K562 (cell line): ENCODE data around the gene FIGLA. TPM values are rescaled to one million over a fixed set of nuclear protein-coding genes. Genes with fewer than 3 reads are reported as not detected.

Experiments
- CHAMP1 ChIP-seq: fragments of 450-650 bp; IDR thresholded peaks from 2 replicates; pipeline ENCODE4 v1.6.1; 2016; ENCODE audit warnings: mild to moderate bottlenecking
- CTBP1 ChIP-seq: fragments of 450-650 bp; IDR thresholded peaks from 2 replicates; pipeline ENCODE4 v1.6.1; 2016; ENCODE audit warnings: borderline replicate concordance
- FOXK2 ChIP-seq, 2 experiments: fragments of 450-650 bp; IDR thresholded peaks in 1 of 2; conservative IDR thresholded peaks in 1 of 2; 2 replicates each; pipeline ENCODE4 v1.6.1; 2016; ENCODE audit warnings: low read depth in 2 of 2, mild to moderate bottlenecking in 1 of 2
- HDAC2 ChIP-seq: fragments of 450-650 bp; IDR thresholded peaks from 2 replicates; pipeline ENCODE4 v1.6.1; 2016; ENCODE audit warnings: mild to moderate bottlenecking
- JUND ChIP-seq, 2 experiments: IDR thresholded peaks; 2 replicates in 1 of 2; 3 replicates in 1 of 2; pipeline ENCODE4 v1.6.1; 2011; ENCODE audit warnings: borderline replicate concordance in 2 of 2, low read depth in 2 of 2, low read length in 2 of 2, improper control_type of control experiment in 1 of 2, missing biosample characterization in 1 of 2, missing genetic modification characterization in 1 of 2, missing genetic modification reagents in 1 of 2
- KDM1A ChIP-seq, 2 experiments: fragments of 450-650 bp; IDR thresholded peaks; 2 replicates each; pipeline ENCODE4 v1.6.1; 2016; ENCODE audit warnings: mild to moderate bottlenecking in 2 of 2
- NCOA6 ChIP-seq: fragments of 450-650 bp; IDR thresholded peaks from 2 replicates; pipeline ENCODE4 v1.6.1; 2017; ENCODE audit warnings: mild to moderate bottlenecking
- NFIC ChIP-seq: fragments of 450-650 bp; IDR thresholded peaks from 2 replicates; pipeline ENCODE4 v1.6.1; 2017; ENCODE audit warnings: mild to moderate bottlenecking, inconsistent platforms
- TFAP4 ChIP-seq: sonication (generic); formaldehyde crosslinking; IDR thresholded peaks from 2 replicates; pipeline ENCODE4 v1.8.0; 2022; ENCODE audit warnings: missing genetic modification reagents, mild to moderate bottlenecking, moderate library complexity, borderline replicate concordance
- TRIM24 ChIP-seq, 2 experiments: fragments of 450-650 bp; IDR thresholded peaks; 2 replicates each; pipeline ENCODE4 v1.6.1; 2016
- ZNF318 ChIP-seq, 2 experiments: fragments of 450-650 bp; IDR thresholded peaks; 2 replicates each; pipeline ENCODE4 v1.6.1; 2016; ENCODE audit warnings: mild to moderate bottlenecking in 2 of 2, borderline replicate concordance in 1 of 2, low read depth in 1 of 2, moderate library complexity in 1 of 2
- ZNF57 ChIP-seq: fragments of 450-650 bp; formaldehyde crosslinking; IDR thresholded peaks from 2 replicates; pipeline ENCODE4 v1.4.0; 2020; ENCODE audit warnings: mild to moderate bottlenecking, moderate library complexity
- polyA plus RNA-seq, 8 experiments: library from polyadenylated mRNA; depleted of rRNA in 4 of 8; stranded (reverse) in 5 of 8; unstranded in 3 of 8; fragments of >200 nt; fragmentation: Nextera tagmentation in 2 of 8; fragmentation: Illumina TruSeq in 1 of 8; extraction: Ambion mirVana in 2 of 8; extraction: Trizol in 1 of 8; gene quantifications; 2 replicates each; pipeline versions ENCODE4 v1.2.1 to v1.2.3, GENCODE V29; 2011 to 2014; ENCODE audit warnings: inconsistent platforms in 1 of 8, missing spikeins in 1 of 8
- total RNA-seq, 7 experiments: library from RNA; depleted of rRNA in 6 of 7; stranded (reverse); fragments of >200 nt in 6 of 7; fragmentation: Illumina TruSeq in 2 of 7; extraction: Trizol in 2 of 7; gene quantifications; 2 replicates each; pipeline versions ENCODE4 v1.2.1 to v1.2.3, GENCODE V29; 2011 to 2021; ENCODE audit warnings: low replicate concordance in 1 of 7

The FIGLA gene
- total and polyA plus RNA-seq, 9 of the 15 experiments (the other 6 are each of a cell fraction or from before 2014, with no cell fraction given), result not detected

GRCh38 chr2:70753031-70753430 is 37.4 kb downstream of the FIGLA start (continued):
- 0 out of 4 replicates have a peak, but pooled peaks of 1 of the 2 experiments have one; percentile 23 for TF ChIP-seq ZNF318 (IDR thresholded peaks at IDR 0.05; ENCODE audit: borderline replicate concordance in 1 of 2, low read depth in 1 of 2)
- TF ChIP-seq ZNF57 (CRISPR knock-in tag), result no peak
- TF ChIP-seq TFAP4 (CRISPR knock-in tag), result no peak
- TF ChIP-seq NCOA6, result no peak
- peak; percentile 33; the same call in 1 of the 2 replicates for TF ChIP-seq NFIC
- TF ChIP-seq TRIM24 (IDR thresholded peaks at IDR 0.05), result peak; percentile 12 to 47; a peak in 1 of 4 replicates
- peak; percentile 24; the same call in 1 of the 2 replicates for TF ChIP-seq JUND (IDR thresholded peaks at IDR 0.05; ENCODE audit: borderline replicate concordance, low read depth, low read length)
- TF ChIP-seq JUND (tag; IDR thresholded peaks at IDR 0.05; ENCODE audit: borderline replicate concordance, low read depth, low read length), result no peak
- TF ChIP-seq KDM1A (IDR thresholded peaks at IDR 0.05), result 0 out of 4 replicates have a peak, but pooled peaks of 1 of the 2 experiments have one; percentile 21
- no peak for TF ChIP-seq CHAMP1
- 0 out of 2 replicates have a peak, but pooled peaks have one; percentile 20 for TF ChIP-seq HDAC2
- peak; percentile 55 to 61; a peak in 2 of 4 replicates for TF ChIP-seq FOXK2 (conservative IDR thresholded peaks at IDR 0.05 in 1 of 2, IDR thresholded peaks at IDR 0.05 in 1 of 2; ENCODE audit: low read depth in 2 of 2)
- peak; percentile 76 for TF ChIP-seq CTBP1
